Measurements from ENCODE around the gene FOXG1.

FOXG1 gene

GRCh38 chr14:28761438-28762291 lies 4.9 kb upstream of the FOXG1 start:
- no peak for DNase-seq (ENCODE audit: low read depth in 2 of 3, low spot score in 1 of 3)

GRCh38 chr14:28762303-28762954 lies 4.2 kb upstream of the FOXG1 start:
- DNase-seq (ENCODE audit: low read depth in 2 of 3, low spot score in 1 of 3): no peak

- no peak for DNase-seq (ENCODE audit: low read depth in 2 of 3, low spot score in 1 of 3)
Observed at GRCh38 chr14:28762955-28763326, 3.6 kb upstream of the FOXG1 start.

GRCh38 chr14:28763751-28764256 lies 2.8 kb upstream of the FOXG1 start:
- DNase-seq (ENCODE audit: low read depth in 2 of 3, low spot score in 1 of 3): no peak

GRCh38 chr14:28764257-28765160 lies 2.1 kb upstream of the FOXG1 start:
- DNase-seq (ENCODE audit: low read depth in 2 of 3, low spot score in 1 of 3): no peak

- DNase-seq (ENCODE audit: low read depth in 2 of 3, low spot score in 1 of 3): no peak
Observed at GRCh38 chr14:28765169-28765830, 1.3 kb upstream of the FOXG1 start.

GRCh38 chr14:28765831-28766468 lies 637 bp upstream of the FOXG1 start:
- no peak for DNase-seq (ENCODE audit: low read depth in 2 of 3, low spot score in 1 of 3)

GRCh38 chr14:28767030-28767852 lies 654 bp downstream of the FOXG1 start:
- DNase-seq (ENCODE audit: low read depth in 2 of 3, low spot score in 1 of 3): no peak

GRCh38 chr14:28767853-28768741 lies 1.5 kb downstream of the FOXG1 start:
- DNase-seq (ENCODE audit: low read depth in 2 of 3, low spot score in 1 of 3): no peak

- no peak for DNase-seq (ENCODE audit: low read depth in 2 of 3, low spot score in 1 of 3)
Observed at GRCh38 chr14:28769276-28769880, 2.8 kb downstream of the FOXG1 start.

GRCh38 chr14:28770061-28770460 lies 3.5 kb downstream of the FOXG1 start:
- DNase-seq (ENCODE audit: low read depth in 2 of 3, low spot score in 1 of 3): no peak

GRCh38 chr14:28770630-28771029 lies 4.0 kb downstream of the FOXG1 start:
- no peak for DNase-seq (ENCODE audit: low read depth in 2 of 3, low spot score in 1 of 3)

- no peak for DNase-seq (ENCODE audit: low read depth in 2 of 3, low spot score in 1 of 3)
Observed at GRCh38 chr14:28771168-28771567, 4.6 kb downstream of the FOXG1 start.

GRCh38 chr14:28772613-28773012 lies 6.0 kb downstream of the FOXG1 start:
- no peak for DNase-seq (ENCODE audit: low read depth in 2 of 3, low spot score in 1 of 3)

- no peak for DNase-seq (ENCODE audit: low read depth in 2 of 3, low spot score in 1 of 3)
Observed at GRCh38 chr14:28773176-28773575, 6.6 kb downstream of the FOXG1 start.

GRCh38 chr14:28773861-28774691 lies 7.5 kb downstream of the FOXG1 start:
- DNase-seq (ENCODE audit: low read depth in 2 of 3, low spot score in 1 of 3): no peak

All from stimulated activated CD4-positive, alpha-beta T cell treated with anti-CD3 and anti-CD28 coated beads, Interleukin-12 subunit alpha, Interleukin-12 subunit beta, amount 100 ng/mL, for 48 hours (primary cell).